ENCODE data around the gene PPP2R2B.
"Not testable (repeated sequence)": the region's sequence is repeated elsewhere in the genome, so short reads cannot be mapped to it uniquely, and the experiment has no call there.

The PPP2R2B gene

GRCh38 chr5:146731909-146732659 lies 146.5 kb downstream of the PPP2R2B start:
- DNase-seq = no peak

GRCh38 chr5:146728746-146729145 lies 149.8 kb downstream of the PPP2R2B start:
- not testable (repeated sequence) for DNase-seq

- DNase-seq = no peak
Observed at GRCh38 chr5:146726891-146727290, 151.7 kb downstream of the PPP2R2B start.

- DNase-seq = no peak
Observed at GRCh38 chr5:146726020-146726419, 152.5 kb downstream of the PPP2R2B start.

- DNase-seq = no peak
Observed at GRCh38 chr5:146725025-146725424, 153.5 kb downstream of the PPP2R2B start.

GRCh38 chr5:146722361-146722779 lies 156.2 kb downstream of the PPP2R2B start:
- no peak for DNase-seq

- DNase-seq = no peak
Observed at GRCh38 chr5:146721073-146721815, 157.3 kb downstream of the PPP2R2B start.

- DNase-seq = no peak
Observed at GRCh38 chr5:146720107-146720506, 158.4 kb downstream of the PPP2R2B start.

- DNase-seq = no peak
Observed at GRCh38 chr5:146719179-146719578, 159.4 kb downstream of the PPP2R2B start.

GRCh38 chr5:146718609-146719008 lies 159.9 kb downstream of the PPP2R2B start:
- no peak for DNase-seq

- no peak for DNase-seq
Observed at GRCh38 chr5:146717951-146718350, 160.6 kb downstream of the PPP2R2B start.

GRCh38 chr5:146716636-146717035 lies 161.9 kb downstream of the PPP2R2B start:
- no peak for DNase-seq

GRCh38 chr5:146710348-146710747 lies 168.2 kb downstream of the PPP2R2B start:
- no peak for DNase-seq

GRCh38 chr5:146707316-146707715 lies 171.2 kb downstream of the PPP2R2B start:
- no peak for DNase-seq

- DNase-seq = no peak
Observed at GRCh38 chr5:146706321-146706972, 172.1 kb downstream of the PPP2R2B start.

- no peak for DNase-seq
Observed at GRCh38 chr5:146704949-146705665, 173.4 kb downstream of the PPP2R2B start.

- no peak for DNase-seq
Observed at GRCh38 chr5:146703899-146704298, 174.7 kb downstream of the PPP2R2B start.

- no peak for DNase-seq
Observed at GRCh38 chr5:146703499-146703898, 175.1 kb downstream of the PPP2R2B start.

- DNase-seq = no peak
Observed at GRCh38 chr5:146699664-146700418, 178.7 kb downstream of the PPP2R2B start.

GRCh38 chr5:146699138-146699537 lies 179.4 kb downstream of the PPP2R2B start:
- no peak for DNase-seq

GRCh38 chr5:146698651-146699050 lies 179.9 kb downstream of the PPP2R2B start:
- DNase-seq = no peak

GRCh38 chr5:146697211-146697610 lies 181.3 kb downstream of the PPP2R2B start:
- DNase-seq = no peak
